Progenitor cell of endocrine pancreas (in vitro differentiated cells): ENCODE data around the gene EMX2. TPM values are rescaled to one million over a fixed set of nuclear protein-coding genes. Genes with fewer than 3 reads are reported as not detected.

ENCODE experiments used
- DNase-seq: peaks from one replicate; pipeline ENCODE4 v3.0.0; 2021; ENCODE audit warnings: low spot score; ENCODE audit not compliant: unreplicated experiment
- H3K27ac Mint-ChIP-seq: 2 replicates; pipeline ENCODE4 v1.8.0; 2021; ENCODE audit warnings: mild to moderate bottlenecking, moderate library complexity, mixed read lengths
- H3K27me3 Mint-ChIP-seq: 2 replicates; pipeline ENCODE4 v1.8.0; 2021; ENCODE audit warnings: mixed read lengths
- H3K36me3 Mint-ChIP-seq: 2 replicates; pipeline ENCODE4 v1.8.0; 2022; ENCODE audit warnings: mixed read lengths; ENCODE audit not compliant: insufficient read depth
- H3K4me1 Mint-ChIP-seq: 2 replicates; pipeline ENCODE4 v1.8.0; 2021; ENCODE audit warnings: low read depth, mixed read lengths
- H3K4me3 Mint-ChIP-seq: 2 replicates; pipeline ENCODE4 v1.8.0; 2021; ENCODE audit warnings: low read depth, mild to moderate bottlenecking, moderate library complexity, mixed read lengths
- H3K9me3 Mint-ChIP-seq: 2 replicates; pipeline ENCODE4 v1.8.0; 2021; ENCODE audit warnings: low read depth, mixed read lengths
- CTCF ChIP-seq: fragments of 200-600 bp; sonication (generic); IDR thresholded peaks from one replicate; pipeline ENCODE4 v1.5.0; 2021; ENCODE audit warnings: antibody characterized with exemption, mild to moderate bottlenecking; ENCODE audit not compliant: unreplicated experiment
- total RNA-seq: library from RNA; stranded (reverse); gene quantifications from 2 replicates; pipeline ENCODE4 v1.2.1, GENCODE V29; 2021

EMX2 gene
- total RNA-seq, 1 donor from 2014 or later = not detected

- H3K4me1 Mint-ChIP-seq = no peaks in the 10 kb centered on the region
- H3K4me3 Mint-ChIP-seq = no peak overlapping the region
- no peak overlapping the region for H3K27ac Mint-ChIP-seq
- no peak for TF ChIP-seq CTCF
- no peak for DNase-seq
- no peaks in the 10 kb centered on the region for H3K36me3 Mint-ChIP-seq
- no peaks in the 10 kb centered on the region for H3K9me3 Mint-ChIP-seq
- peaks cover 38% of the 10 kb centered on the region for H3K27me3 Mint-ChIP-seq
Observed at GRCh38 chr10:117509573-117509972, 33.0 kb upstream of the EMX2 start.

GRCh38 chr10:117511601-117512390, 30.8 kb upstream of the EMX2 start:
- Mint-ChIP-seq H3K4me1 (no peaks in the 10 kb centered on the region), H3K27ac (no peak overlapping the region), H3K4me3 (no peak overlapping the region), H3K9me3 (no peaks in the 10 kb centered on the region), H3K36me3 (no peaks in the 10 kb centered on the region), H3K27me3 (peaks cover 29% of the 10 kb centered on the region)
- no peak for DNase-seq
- no peak for TF ChIP-seq CTCF

- no peak for TF ChIP-seq CTCF
- peaks cover 3% of the 10 kb centered on the region for H3K4me1 Mint-ChIP-seq
- H3K9me3 Mint-ChIP-seq = no peaks in the 10 kb centered on the region
- no peaks in the 10 kb centered on the region for H3K36me3 Mint-ChIP-seq
- no peak overlapping the region for H3K4me3 Mint-ChIP-seq
- DNase-seq = no peak
- no peak overlapping the region for H3K27ac Mint-ChIP-seq
- H3K27me3 Mint-ChIP-seq = peaks cover 28% of the 10 kb centered on the region
Observed at GRCh38 chr10:117514971-117515370, 27.6 kb upstream of the EMX2 start.

- no peak for DNase-seq
- Mint-ChIP-seq H3K9me3 (no peaks in the 10 kb centered on the region), H3K27ac (no peak overlapping the region), H3K27me3 (peaks cover 32% of the 10 kb centered on the region), H3K4me1 (peaks cover 3% of the 10 kb centered on the region), H3K36me3 (no peaks in the 10 kb centered on the region), H3K4me3 (no peak overlapping the region)
- TF ChIP-seq CTCF = no peak
Observed at GRCh38 chr10:117516681-117517080, 25.9 kb upstream of the EMX2 start.

- DNase-seq = no peak
- H3K27me3 Mint-ChIP-seq = peaks cover 36% of the 10 kb centered on the region
- no peaks in the 10 kb centered on the region for H3K36me3 Mint-ChIP-seq
- H3K4me1 Mint-ChIP-seq = peaks cover 3% of the 10 kb centered on the region
- H3K27ac Mint-ChIP-seq = no peak overlapping the region
- no peaks in the 10 kb centered on the region for H3K9me3 Mint-ChIP-seq
- TF ChIP-seq CTCF = no peak
- H3K4me3 Mint-ChIP-seq = no peak overlapping the region
Observed at GRCh38 chr10:117518246-117518645, 24.3 kb upstream of the EMX2 start.
